Endothelial cell of umbilical vein (primary cell): Measurements from ENCODE around the gene AQP12A. TPM values are rescaled to one million over a fixed set of nuclear protein-coding genes. Genes with fewer than 3 reads are reported as not detected.

Experiments used
- BruUV-seq: library from RNA; stranded (reverse); fragments of 400-500 nt; replicated peaks from 2 replicates; lab custom pipeline; 2021; lab: Mats Ljungman, UMichigan
- CTCF ChIA-PET: fragments of 300-600, 350-600 bp; sonication (Branson Sonifier 250); formaldehyde crosslinking; loops from one replicate; lab custom pipeline; 2021; ENCODE audit warnings: antibody characterized with exemption, inconsistent platforms; lab: Charles Lee
- POLR2A ChIA-PET: fragments of 300-600, 350-600 bp; sonication (Branson Sonifier 250); formaldehyde crosslinking; loops from one replicate; lab custom pipeline; 2021; ENCODE audit warnings: antibody characterized with exemption, inconsistent platforms; lab: Charles Lee
- DNase-seq: peaks from one replicate; pipeline ENCODE4 v3.0.0-alpha.2; 2011; ENCODE audit warnings: low read depth, low spot score
- FAIRE-seq: peaks from 2 replicates; lab custom pipeline; 2011; peaks lifted over from hg19 to GRCh38; lab: Jason Lieb, UNC
- H2AFZ ChIP-seq: 2 replicates; pipeline ENCODE4 v1.6.0; 2012; ENCODE audit warnings: low read depth, low read length, control low read depth, inconsistent platforms
- H3K27ac ChIP-seq: 2 replicates; pipeline ENCODE4 v1.5.1; 2011; ENCODE audit warnings: low read depth, mild to moderate bottlenecking, control low read depth, low read length, moderate library complexity; ENCODE audit not compliant: insufficient read depth
- H3K27me3 ChIP-seq, 2 experiments: 2 replicates each; pipeline versions ENCODE4 v1.6.0 to v1.6.1; 2011; ENCODE audit warnings: low read length in 2 of 2, mixed read lengths in 1 of 2; ENCODE audit not compliant: control insufficient read depth in 2 of 2, insufficient read depth in 2 of 2
- H3K36me3 ChIP-seq, 2 experiments: 2 replicates in 1 of 2; 3 replicates in 1 of 2; pipeline ENCODE4 v1.5.1; 2011; ENCODE audit warnings: low read length in 2 of 2, mild to moderate bottlenecking in 1 of 2, moderate library complexity in 1 of 2; ENCODE audit not compliant: control insufficient read depth in 2 of 2, insufficient read depth in 2 of 2; ENCODE audit errors: extremely low read depth in 1 of 2
- H3K4me1 ChIP-seq: 3 replicates; pipeline ENCODE4 v1.5.1; 2011; ENCODE audit warnings: mild to moderate bottlenecking, low read length; ENCODE audit not compliant: control insufficient read depth, insufficient read depth; ENCODE audit errors: extremely low read depth
- H3K4me2 ChIP-seq: 2 replicates; pipeline ENCODE4 v1.6.1; 2011; ENCODE audit warnings: low read length, control low read depth, mixed read lengths; ENCODE audit not compliant: insufficient read depth
- H3K4me3 ChIP-seq, 3 experiments: fragments of 200-600 bp in 1 of 3; sonication (generic), shearing (Covaris generic) in 1 of 3; replicated peaks in 1 of 3; 2 replicates each; pipeline ENCODE4 v1.5.1; 2011 to 2016; ENCODE audit warnings: control low read depth in 3 of 3, low read length in 3 of 3, mild to moderate bottlenecking in 2 of 3, inconsistent platforms in 1 of 3, low read depth in 1 of 3, moderate library complexity in 1 of 3; ENCODE audit not compliant: insufficient read depth in 1 of 3
- H3K79me2 ChIP-seq: 2 replicates; pipeline ENCODE4 v1.6.0; 2012; ENCODE audit warnings: low read length, inconsistent platforms; ENCODE audit not compliant: control insufficient read depth, insufficient read depth
- H3K9ac ChIP-seq: replicated peaks from 2 replicates; pipeline ENCODE3; 2011; ENCODE audit warnings: low read length, control low read depth; ENCODE audit not compliant: insufficient read depth; ENCODE audit errors: extremely low read depth
- H3K9me1 ChIP-seq: replicated peaks from 3 replicates; pipeline ENCODE4 v1.6.0; 2011; ENCODE audit warnings: mild to moderate bottlenecking, low read length; ENCODE audit not compliant: control insufficient read depth, insufficient read depth; ENCODE audit errors: extremely low read depth
- H3K9me3 ChIP-seq: replicated peaks from 2 replicates; pipeline ENCODE4 v1.5.1; 2012; ENCODE audit warnings: low read length, inconsistent platforms; ENCODE audit not compliant: control insufficient read depth, insufficient read depth
- H4K20me1 ChIP-seq: replicated peaks from 2 replicates; pipeline ENCODE3; 2011; ENCODE audit warnings: mild to moderate bottlenecking, low read length; ENCODE audit not compliant: control insufficient read depth, insufficient read depth; ENCODE audit errors: extremely low read depth
- EZH2 ChIP-seq: IDR thresholded peaks from 2 replicates; pipeline ENCODE4 v1.6.1; 2012; ENCODE audit warnings: borderline replicate concordance, low read depth, mild to moderate bottlenecking, moderate library complexity, low read length, inconsistent platforms; ENCODE audit not compliant: severe bottlenecking
- FOS ChIP-seq: IDR thresholded peaks from 2 replicates; pipeline ENCODE4 v1.6.1; 2011; ENCODE audit warnings: mild to moderate bottlenecking, low read length, moderate library complexity, borderline replicate concordance; ENCODE audit not compliant: insufficient read depth
- GATA2 ChIP-seq: IDR thresholded peaks from 2 replicates; pipeline ENCODE4 v1.7.0; 2011; ENCODE audit warnings: low read depth, mild to moderate bottlenecking, moderate library complexity, mixed read lengths, low read length; ENCODE audit not compliant: insufficient read length, insufficient read depth
- JUN ChIP-seq: IDR thresholded peaks from 2 replicates; pipeline ENCODE4 v1.6.1; 2011; ENCODE audit warnings: borderline replicate concordance, low read depth; ENCODE audit not compliant: insufficient read length, insufficient read depth
- MYC ChIP-seq: IDR thresholded peaks from one replicate; pipeline ENCODE4 v1.6.1; 2011; ENCODE audit warnings: mild to moderate bottlenecking, low read depth, low read length
- POLR2A ChIP-seq: IDR thresholded peaks from 2 replicates; pipeline ENCODE4 v1.6.1; 2012; ENCODE audit warnings: low read depth, mild to moderate bottlenecking, control low read depth, low read length
- POLR2AphosphoS5 ChIP-seq: IDR thresholded peaks from 2 replicates; pipeline ENCODE4 v1.6.1; 2012; ENCODE audit warnings: low read depth, mild to moderate bottlenecking, control low read depth, low read length, moderate library complexity; ENCODE audit not compliant: insufficient read depth
- dilution Hi-C: fragments of 300-500 bp; cut with MboI; formaldehyde crosslinking; loops from one replicate; pipeline ENCODE4 v1.15.0; 2019; ENCODE audit warnings: low sequenced_read_pairs; ENCODE audit not compliant: extremely low pct_ligation_motif_present
- intact Hi-C: fragments of 100-400 bp; cut with micrococcal nuclease; formaldehyde crosslinking; loops from one replicate; pipeline ENCODE4 v1.10.0; 2022
- polyA plus RNA-seq, 4 experiments: library from polyadenylated mRNA; depleted of rRNA in 3 of 4; stranded (reverse) in 3 of 4; unstranded in 1 of 4; fragments of >200 nt; gene quantifications; 2 replicates each; pipeline versions ENCODE4 v1.2.1 to v1.2.3, GENCODE V29; 2011 to 2012; ENCODE audit warnings: missing spikeins in 1 of 4
- total RNA-seq: library from RNA; stranded (reverse); gene quantifications from 2 replicates; pipeline ENCODE4 v1.2.3, GENCODE V29; 2021
- TF ChIP-seq, protein P1 (sequence below), 2 donors: IDR thresholded peaks; 1 replicate in 1 of 2; 2 replicates in 1 of 2; pipeline ENCODE4 v1.5.1; 2011; ENCODE audit warnings: low read length in 2 of 2, mild to moderate bottlenecking in 2 of 2, moderate library complexity in 2 of 2, control low read depth in 1 of 2, inconsistent platforms in 1 of 2, low read depth in 1 of 2; ENCODE audit not compliant: insufficient read depth in 1 of 2; ENCODE audit errors: extremely low read depth in 1 of 2
- TF ChIP-seq, protein P2 (sequence below): IDR thresholded peaks from 2 replicates; pipeline ENCODE4 v1.6.1; 2011; ENCODE audit not compliant: insufficient read depth, insufficient read length

Gene AQP12A
- total and polyA plus RNA-seq, 2 donors (not counting 3 experiments of a cell fraction or from before 2014, with no cell fraction given): not detected

DNA sequence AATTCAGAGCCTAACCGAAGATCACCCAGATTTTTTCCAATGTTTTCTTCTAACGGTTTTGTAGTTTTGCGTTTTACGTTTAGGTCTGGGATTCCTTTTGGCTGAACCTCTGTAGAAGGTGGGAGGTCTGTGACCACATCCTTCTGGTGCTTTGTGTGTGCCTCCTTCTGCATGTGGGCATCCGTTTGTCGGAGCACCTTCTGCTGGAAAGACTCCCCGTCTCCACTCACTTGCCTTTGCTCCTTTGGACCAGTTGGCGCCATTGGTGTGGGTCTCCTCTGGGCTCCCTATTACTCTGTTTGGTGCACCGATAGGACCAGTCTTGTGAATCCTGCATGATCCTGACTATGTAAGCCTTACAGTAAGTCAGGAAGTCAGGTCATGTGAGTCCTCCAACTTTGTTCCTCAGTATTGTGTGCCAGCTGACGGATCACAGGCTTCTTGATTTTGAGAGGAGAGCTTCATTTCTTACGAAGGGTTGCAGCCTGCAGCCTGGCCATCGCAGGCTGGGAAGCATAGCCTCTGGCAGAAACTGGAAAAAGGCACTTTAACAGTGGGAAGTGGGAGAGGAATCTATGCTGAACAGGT lies 13.6 kb downstream of the AQP12A start:
- Histone ChIP-seq H3K36me3 (no peaks in the 10 kb centered on the region), H3K9ac (no peak overlapping the region), H2AFZ (no peak overlapping the region), H3K4me2 (no peak overlapping the region), H3K27me3 (no peaks in the 10 kb centered on the region), H3K79me2 (no peaks in the 10 kb centered on the region), H3K4me3 (no peak overlapping the region), H3K4me1 (no peaks in the 10 kb centered on the region), H4K20me1 (no peaks in the 10 kb centered on the region), H3K27ac (no peak overlapping the region), H3K9me3 (no peaks in the 10 kb centered on the region), H3K9me1 (no peaks in the 10 kb centered on the region)
- POLR2A ChIA-PET: no interaction called here
- no TSS peak for BruUV-seq
- FAIRE-seq: no peak
- intact Hi-C loops (loop anchor here (5.0 kb wide), 1 partner anchor 193 kb away; no protein-coding TSS in a partner anchor), dilution Hi-C loops (no loop called here)
- CTCF ChIA-PET: interaction anchor here (2.0 kb wide), 1 partner anchor 191 kb away, joined by 12 read pairs; no protein-coding TSS in a partner anchor
- no peak for TF ChIP-seq JUN
- no peak for DNase-seq

DNA sequence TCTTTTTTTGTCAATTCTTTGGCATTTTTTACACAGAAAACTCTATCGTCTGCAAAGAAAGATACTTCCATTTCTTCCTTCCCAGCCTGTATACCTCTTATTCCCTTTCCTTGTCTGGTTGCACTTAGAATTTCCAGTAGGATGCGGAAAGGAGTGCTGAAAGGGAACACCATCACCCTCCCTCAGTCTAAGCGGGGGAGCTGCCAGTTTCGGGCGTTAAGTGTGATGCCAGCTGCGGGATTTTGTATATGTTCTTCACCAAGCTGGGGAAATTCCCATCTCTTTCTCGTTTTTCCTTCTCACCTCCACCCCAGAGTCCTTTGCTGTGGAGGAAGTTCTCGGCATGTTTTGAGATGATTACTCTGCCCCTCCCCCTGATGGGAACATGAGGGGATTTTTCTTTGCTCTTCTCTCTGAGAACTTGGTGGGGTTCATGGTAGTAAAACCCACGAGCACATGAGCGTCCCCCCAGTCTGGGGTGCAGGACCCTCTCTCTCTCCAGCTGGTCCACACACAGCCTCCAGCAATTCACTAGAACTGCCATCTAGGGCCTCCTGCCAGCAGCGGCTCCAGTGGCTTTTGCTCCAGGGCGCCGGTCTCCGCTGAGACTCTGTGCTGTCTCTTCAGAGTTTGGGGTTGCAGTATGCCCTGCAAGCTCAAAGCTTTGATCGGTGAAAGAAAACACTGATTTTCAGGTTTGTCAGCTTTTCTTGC lies 15.5 kb downstream of the AQP12A start:
- Histone ChIP-seq H3K4me3 (no peak overlapping the region), H3K4me1 (no peaks in the 10 kb centered on the region), H3K9me1 (no peaks in the 10 kb centered on the region), H2AFZ (no peak overlapping the region), H3K9ac (no peak overlapping the region), H3K27me3 (no peaks in the 10 kb centered on the region), H3K9me3 (no peaks in the 10 kb centered on the region), H3K36me3 (no peaks in the 10 kb centered on the region), H4K20me1 (no peaks in the 10 kb centered on the region), H3K4me2 (no peak overlapping the region), H3K27ac (no peak overlapping the region), H3K79me2 (no peaks in the 10 kb centered on the region)
- BruUV-seq: no TSS peak
- no peak for DNase-seq
- no peak for FAIRE-seq
- intact Hi-C loops (loop anchor here (5.0 kb wide), 1 partner anchor 195 kb away; no protein-coding TSS in a partner anchor), dilution Hi-C loops (no loop called here)
- POLR2A ChIA-PET: no interaction called here
- CTCF ChIA-PET: no interaction called here
- TF ChIP-seq JUN (no peak), POLR2A (no peak), MYC (no peak), POLR2AphosphoS5 (no peak), FOS (no peak), EZH2 (no peak), GATA2 (no peak)
- TF ChIP-seq, protein P1, sequence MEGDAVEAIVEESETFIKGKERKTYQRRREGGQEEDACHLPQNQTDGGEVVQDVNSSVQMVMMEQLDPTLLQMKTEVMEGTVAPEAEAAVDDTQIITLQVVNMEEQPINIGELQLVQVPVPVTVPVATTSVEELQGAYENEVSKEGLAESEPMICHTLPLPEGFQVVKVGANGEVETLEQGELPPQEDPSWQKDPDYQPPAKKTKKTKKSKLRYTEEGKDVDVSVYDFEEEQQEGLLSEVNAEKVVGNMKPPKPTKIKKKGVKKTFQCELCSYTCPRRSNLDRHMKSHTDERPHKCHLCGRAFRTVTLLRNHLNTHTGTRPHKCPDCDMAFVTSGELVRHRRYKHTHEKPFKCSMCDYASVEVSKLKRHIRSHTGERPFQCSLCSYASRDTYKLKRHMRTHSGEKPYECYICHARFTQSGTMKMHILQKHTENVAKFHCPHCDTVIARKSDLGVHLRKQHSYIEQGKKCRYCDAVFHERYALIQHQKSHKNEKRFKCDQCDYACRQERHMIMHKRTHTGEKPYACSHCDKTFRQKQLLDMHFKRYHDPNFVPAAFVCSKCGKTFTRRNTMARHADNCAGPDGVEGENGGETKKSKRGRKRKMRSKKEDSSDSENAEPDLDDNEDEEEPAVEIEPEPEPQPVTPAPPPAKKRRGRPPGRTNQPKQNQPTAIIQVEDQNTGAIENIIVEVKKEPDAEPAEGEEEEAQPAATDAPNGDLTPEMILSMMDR (IDR thresholded peaks at IDR 0.05; ENCODE audit: extremely low read depth in 1 of 2, insufficient read depth in 1 of 2, low read depth in 1 of 2, low read length in 2 of 2): no peak
- TF ChIP-seq, protein P2, sequence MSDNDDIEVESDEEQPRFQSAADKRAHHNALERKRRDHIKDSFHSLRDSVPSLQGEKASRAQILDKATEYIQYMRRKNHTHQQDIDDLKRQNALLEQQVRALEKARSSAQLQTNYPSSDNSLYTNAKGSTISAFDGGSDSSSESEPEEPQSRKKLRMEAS: no peak
